Activated CD4-positive, alpha-beta T cell treated with anti-CD3 and anti-CD28 coated beads for 48 hours (primary cell): ENCODE measurements around the gene BIRC7.
"Not testable (repeated sequence)": the region's sequence is repeated elsewhere in the genome, so short reads cannot be mapped to it uniquely, and the experiment has no call there.

Experiments
- DNase-seq: peaks from one replicate; pipeline ENCODE4 v3.0.0-alpha.2; 2020

Gene BIRC7

GRCh38 chr20:63249891-63250290 lies 14.2 kb downstream of the BIRC7 start:
- DNase-seq: no peak

DNA sequence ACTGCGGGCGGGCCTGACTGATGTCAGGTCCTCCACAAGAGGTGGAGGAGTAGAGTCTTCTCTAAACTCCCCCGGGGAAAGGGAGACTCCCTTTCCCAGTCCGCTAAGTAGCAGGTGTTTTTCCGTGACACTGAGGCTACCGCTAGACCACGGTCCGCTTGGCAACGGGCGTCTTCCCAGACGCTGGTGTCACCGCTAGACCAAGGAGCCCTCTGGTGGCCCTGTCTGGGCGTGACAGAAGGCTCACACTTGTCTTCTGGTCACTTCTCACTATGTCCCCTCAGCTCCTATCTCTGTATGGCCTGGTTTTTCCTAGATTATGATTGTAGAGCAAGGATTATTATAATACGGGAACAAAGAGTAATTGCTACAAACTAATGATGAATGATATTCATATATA lies 15.6 kb downstream of the BIRC7 start:
- not testable (repeated sequence) for DNase-seq

- no peak for DNase-seq
Observed at GRCh38 chr20:63252284-63252711, 16.6 kb downstream of the BIRC7 start.

GRCh38 chr20:63253065-63253437 lies 17.3 kb downstream of the BIRC7 start:
- DNase-seq: no peak

- DNase-seq: no peak
Observed at GRCh38 chr20:63253438-63254231, 17.9 kb downstream of the BIRC7 start.

DNA sequence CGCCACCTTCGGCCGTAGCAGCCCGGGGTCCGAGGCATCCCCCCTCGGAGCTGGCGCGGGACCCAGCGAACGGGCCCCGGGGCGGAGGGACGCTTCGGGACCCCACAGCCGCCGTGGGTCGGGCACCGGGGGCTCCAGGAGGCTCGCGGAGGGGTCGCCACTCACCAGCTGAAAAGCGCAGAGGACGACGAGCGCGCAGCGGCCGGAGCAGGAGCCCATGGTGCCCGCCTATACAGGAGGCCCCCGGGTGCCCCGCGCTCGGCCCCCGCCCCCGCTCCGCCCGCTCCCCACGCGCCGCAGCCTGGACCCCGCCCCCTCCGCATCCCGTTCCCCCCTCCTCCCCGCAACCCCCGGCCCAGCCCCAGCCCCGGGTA lies 18.5 kb downstream of the BIRC7 start, which contains the start of gene NKAIN4:
TSS of gene NKAIN4 (minus strand) at position 232 of the 374 bp plus-strand sequence. CDS start at position 219, 13 bp downstream.
- DNase-seq: no peak

- no peak for DNase-seq
Observed at GRCh38 chr20:63254606-63255384, 19.1 kb downstream of the BIRC7 start.

DNA sequence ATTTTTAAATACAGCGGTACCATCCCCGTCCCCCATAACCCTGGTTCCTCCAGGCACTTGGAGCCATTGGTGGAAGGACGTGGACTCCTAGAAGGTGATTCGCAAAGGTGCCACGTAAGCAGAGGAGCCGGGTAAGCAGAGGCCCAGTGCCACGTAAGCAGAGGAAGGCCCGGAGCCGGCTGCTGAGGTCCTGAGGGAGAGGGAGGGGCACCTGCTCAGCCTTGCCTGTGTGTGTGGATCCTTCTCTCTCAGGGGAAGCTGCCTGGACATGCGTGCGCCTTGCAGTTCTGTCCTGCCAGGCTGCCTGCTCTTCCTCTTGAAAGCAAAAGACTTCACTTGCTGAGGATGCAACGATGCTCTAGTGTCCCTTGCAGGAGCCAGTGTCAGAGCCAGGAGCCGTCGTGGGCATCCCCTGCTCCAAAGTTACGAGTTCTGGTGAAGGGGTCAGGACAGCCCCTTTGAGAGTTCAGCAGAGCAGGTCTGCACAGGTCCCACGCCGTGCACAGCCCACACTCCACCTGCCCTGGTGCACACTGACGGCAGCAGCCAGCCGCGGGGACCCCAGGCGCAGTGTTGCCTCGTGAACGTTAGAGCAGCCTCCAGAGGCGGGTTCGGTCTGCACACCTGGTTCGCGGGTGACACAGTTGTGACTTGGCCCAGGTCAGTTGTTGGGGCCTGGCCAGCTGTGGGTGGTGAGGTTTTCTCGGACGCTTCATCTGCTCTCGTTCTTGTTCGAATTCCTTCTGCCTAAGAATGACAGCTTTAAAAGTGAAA lies 20.4 kb downstream of the BIRC7 start:
- no peak for DNase-seq

GRCh38 chr20:63256954-63257353 lies 21.2 kb downstream of the BIRC7 start:
- DNase-seq: no peak

DNA sequence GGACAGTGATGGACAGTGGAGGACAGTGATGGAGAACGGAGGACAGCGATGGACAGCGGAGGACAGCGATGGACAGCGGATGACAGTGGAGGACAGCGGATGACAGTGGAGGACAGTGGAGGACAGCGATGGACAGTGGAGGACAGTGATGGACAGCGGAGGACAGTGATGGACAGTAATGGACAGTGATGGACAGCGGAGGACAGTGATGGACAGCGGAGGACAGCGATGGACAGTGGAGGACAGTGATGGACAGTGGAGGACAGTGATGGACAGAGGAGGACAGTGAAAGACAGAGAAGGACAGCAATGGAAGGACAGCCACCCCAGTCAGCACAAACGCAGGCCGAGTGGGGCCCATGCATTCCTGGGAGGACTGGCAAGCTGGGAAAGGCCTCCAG lies 21.9 kb downstream of the BIRC7 start:
- no peak for DNase-seq

GRCh38 chr20:63258781-63259180 lies 23.1 kb downstream of the BIRC7 start:
- DNase-seq: no peak

GRCh38 chr20:63259734-63260460 lies 24.2 kb downstream of the BIRC7 start:
- DNase-seq: no peak

GRCh38 chr20:63260521-63260920 lies 24.8 kb downstream of the BIRC7 start:
- DNase-seq: no peak

DNA sequence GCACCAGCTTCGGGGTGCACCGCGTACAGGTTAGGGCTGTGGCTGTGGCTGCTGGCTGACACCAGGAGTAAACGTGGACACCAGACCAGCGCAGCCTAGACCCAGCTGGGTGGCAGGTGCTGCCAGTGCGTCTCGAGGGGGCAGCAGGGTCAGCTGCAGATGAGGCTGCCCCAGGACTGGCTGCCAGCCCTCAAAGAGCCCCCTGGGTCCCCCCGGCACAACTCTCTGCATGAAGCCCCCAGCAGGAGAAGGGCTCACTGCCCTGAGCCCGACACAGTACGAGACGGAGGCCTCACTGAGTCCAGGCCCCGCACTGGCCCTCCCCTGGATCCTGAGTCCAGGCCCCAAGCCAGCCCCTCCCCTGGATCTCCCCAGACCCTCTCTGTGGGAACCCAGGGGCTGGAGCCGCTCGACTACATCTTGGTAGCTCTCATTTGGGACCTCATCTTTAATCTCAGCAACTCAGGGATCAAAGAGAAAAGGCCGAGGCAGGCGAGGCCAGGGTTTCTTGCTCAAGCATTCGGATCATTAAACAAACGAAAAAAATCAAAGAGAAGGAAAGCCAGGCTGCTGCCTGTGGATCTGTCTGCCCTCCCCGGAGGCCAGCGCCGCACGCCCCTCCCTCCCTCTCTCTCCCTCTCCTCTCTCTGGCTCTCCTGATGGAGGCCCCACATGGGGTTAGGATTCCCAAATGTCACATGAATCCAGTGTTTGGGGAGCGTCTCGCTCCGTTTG lies 25.5 kb downstream of the BIRC7 start:
- DNase-seq: no peak

DNA sequence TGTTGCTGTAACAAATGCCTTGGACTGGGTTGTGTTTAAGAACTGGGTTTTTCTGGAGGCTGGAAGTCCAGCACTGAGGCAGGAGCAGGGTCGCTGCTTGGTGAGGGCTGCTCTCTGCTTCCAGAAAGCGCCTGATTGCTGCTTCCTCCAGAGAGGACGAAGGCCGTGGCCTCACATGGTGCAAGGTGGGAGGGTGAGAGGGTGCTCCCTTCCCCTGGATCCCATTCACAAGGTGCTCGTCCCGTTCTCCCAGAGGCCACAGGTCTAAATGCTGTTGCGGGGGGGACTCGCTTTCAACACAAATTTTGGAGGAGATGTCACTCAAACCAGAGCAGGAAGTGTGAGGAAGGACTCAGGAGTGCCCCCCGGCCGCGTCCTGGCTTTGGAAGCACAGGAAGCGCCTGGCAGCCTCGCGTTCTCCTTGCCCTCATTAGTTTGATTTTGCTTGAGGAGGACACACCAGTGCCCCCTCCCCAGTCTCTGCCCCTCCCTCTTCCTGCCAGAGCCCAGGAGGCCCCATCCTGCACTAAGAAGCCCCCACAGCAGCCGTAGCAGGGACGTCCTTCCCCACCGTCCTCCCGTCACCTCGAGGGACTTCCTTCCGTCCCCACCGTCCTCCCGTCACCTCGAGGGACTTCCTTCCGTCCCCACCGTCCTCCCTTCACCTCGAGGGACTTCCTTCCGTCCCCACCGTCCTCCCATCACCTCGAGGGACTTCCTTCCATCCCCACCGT lies 26.3 kb downstream of the BIRC7 start:
- DNase-seq: no peak

DNA sequence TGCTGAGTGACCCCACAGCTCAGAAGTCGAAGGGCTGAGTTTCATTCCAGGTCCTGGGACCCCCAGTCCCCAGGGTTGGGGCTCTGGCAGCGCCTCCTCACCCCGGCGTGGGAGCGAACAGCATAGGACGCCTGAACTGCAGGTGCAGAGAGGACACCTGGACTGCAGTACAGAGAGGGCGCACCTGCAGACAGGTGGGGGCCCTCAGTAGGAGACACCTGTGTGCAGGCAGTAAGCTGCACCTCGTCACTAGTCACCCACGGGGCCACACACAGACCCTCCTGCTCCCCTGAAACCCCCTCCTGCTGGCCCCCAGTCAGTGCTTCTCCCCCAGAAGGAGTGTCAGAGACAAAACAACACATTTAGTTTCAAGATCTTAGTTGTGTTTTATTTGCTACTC lies 27.1 kb downstream of the BIRC7 start:
- no peak for DNase-seq

DNA sequence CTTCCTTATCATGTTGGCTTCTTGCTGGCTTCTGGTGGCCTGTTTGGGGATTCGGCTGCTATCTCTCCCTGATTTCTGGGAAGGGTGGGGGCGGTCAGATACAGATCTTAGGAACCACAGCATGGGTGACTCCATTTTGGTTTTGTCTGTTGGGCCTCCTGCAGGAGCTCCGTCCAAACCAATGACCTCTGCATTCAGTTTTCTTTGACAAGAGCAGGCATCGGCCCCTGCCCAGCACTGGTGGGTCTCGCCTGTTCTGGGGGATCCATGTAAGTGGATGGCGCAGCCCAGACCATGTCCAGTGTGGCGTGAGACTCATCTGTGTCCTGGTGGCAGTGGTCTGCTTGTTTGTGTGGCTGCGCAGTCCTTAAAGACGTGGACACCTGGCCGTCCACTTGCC lies 28.3 kb downstream of the BIRC7 start:
- no peak for DNase-seq

GRCh38 chr20:63264519-63264918 lies 28.8 kb downstream of the BIRC7 start:
- DNase-seq: no peak

- DNase-seq: no peak
Observed at GRCh38 chr20:63265891-63266515, 30.3 kb downstream of the BIRC7 start.

DNA sequence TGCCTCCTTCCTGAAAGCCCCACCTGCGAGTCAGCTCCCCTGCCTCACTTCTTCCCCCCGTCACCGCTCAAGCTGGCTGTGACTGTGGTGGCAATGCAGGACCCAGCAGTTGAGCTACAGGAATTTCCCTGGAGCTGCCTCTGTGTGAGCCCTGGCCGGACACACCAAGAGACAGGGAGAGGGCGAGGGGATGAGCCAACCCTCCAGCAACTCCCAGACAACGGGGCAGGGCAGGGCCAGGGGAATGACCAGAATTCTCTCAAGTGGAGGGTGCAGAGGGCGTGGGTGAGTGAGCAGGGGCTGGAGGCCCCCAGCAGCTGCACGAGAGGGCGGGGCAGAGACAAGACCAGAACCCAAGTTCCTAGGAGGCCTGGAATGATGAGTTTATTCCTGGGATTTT lies 32.0 kb downstream of the BIRC7 start:
- DNase-seq: no peak

DNA sequence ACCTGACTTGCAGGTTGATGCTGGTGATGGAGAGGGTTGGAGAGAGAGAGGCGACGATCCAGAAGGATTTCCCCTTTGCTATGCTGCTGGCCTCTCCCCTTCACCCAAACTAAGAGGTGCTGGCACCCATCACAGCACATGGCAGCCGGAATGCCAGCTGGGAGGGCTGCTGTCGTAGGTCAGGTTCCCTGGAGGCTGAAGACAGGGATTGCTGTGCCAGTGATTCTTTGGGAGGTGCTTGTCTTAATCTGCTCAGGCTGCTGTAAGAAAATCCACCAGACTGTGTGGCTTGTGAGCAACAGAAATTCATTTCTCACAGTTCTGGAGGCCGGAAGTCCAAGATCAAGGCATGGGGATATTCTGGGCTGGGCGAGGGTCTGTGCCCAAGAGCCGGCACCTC lies 32.6 kb downstream of the BIRC7 start:
- DNase-seq: no peak
